GM18507 (cell line): ENCODE data around the gene HIP1R.

Experiments
- DNase-seq: peaks from one replicate; pipeline ENCODE4 v3.0.0; 2011; ENCODE audit warnings: low read depth; ENCODE audit not compliant: insufficient read length; ENCODE audit errors: extremely low spot score
- FAIRE-seq: peaks from 2 replicates; lab custom pipeline; 2011; peaks lifted over from hg19 to GRCh38; lab: Jason Lieb, UNC

HIP1R gene

DNA sequence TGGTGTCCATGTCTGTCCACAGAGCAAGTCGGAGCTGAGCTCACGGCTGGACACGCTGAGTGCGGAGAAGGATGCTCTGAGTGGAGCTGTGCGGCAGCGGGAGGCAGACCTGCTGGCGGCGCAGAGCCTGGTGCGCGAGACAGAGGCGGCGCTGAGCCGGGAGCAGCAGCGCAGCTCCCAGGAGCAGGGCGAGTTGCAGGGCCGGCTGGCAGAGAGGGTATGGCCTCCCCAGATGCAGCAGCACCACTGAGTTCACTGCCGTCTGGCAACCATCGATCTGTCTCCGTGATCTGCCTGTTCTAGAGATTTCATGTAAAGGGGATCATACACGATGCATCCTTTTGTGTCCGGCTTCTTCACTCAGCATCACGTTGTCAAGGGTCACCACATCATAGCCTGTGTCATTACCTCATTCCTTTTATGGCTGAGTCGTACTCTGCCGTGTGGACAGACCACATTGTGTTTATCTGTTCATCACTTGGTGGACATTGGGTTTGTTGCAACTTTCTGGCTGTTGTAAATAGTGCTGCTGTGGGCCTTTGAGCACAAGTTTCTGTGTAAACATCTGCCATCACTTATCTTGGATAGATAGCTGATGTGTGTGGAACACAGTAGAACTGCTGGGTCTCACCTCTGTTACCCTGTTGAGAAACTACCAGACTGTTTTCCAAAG, 21.9 kb downstream of the HIP1R start:
- FAIRE-seq (no peak), DNase-seq (no peak)

DNA sequence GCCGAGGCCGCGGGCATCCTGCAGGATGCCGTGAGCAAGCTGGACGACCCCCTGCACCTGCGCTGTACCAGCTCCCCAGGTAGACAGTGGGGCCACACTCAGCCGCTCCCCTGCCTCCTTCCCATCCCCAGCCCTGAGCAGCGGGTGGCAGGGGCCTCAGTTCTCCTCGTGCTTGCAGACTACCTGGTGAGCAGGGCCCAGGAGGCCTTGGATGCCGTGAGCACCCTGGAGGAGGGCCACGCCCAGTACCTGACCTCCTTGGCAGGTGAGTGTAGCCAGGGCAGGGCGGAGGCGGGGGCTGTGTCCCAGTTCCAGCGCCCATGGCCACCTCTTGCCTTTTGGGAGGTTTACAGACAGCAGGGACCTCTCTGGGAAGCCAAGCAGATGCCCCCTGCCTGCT, 22.9 kb downstream of the HIP1R start:
- no peak for DNase-seq
- FAIRE-seq: no peak

DNA sequence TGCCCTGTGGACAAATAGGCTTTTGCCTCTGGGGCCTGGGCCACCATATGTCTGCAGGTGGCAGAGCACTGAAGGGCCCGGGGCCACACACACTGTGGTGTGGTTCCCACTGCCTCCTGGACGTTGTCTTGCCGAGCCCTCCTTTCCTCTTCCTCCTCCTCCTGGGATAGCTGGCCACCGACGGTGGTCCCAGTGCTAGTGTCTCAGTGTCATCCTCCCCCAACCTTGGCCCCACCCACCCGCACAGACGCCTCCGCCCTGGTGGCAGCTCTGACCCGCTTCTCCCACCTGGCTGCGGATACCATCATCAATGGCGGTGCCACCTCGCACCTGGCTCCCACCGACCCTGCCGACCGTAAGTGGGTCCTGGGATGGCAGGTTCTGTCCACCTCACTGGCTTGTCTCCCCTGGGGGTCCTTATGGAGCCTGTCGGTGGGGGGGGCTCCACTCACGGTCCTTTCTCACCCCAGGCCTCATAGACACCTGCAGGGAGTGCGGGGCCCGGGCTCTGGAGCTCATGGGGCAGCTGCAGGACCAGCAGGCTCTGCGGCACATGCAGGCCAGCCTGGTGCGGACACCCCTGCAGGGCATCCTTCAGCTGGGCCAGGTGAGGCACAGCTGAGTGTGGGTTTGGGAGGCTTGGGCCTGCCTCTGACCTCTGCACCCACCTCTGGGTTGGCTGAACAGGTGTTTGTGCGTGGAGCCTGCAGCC, 23.5 kb downstream of the HIP1R start:
- no peak for FAIRE-seq
- no peak for DNase-seq

DNA sequence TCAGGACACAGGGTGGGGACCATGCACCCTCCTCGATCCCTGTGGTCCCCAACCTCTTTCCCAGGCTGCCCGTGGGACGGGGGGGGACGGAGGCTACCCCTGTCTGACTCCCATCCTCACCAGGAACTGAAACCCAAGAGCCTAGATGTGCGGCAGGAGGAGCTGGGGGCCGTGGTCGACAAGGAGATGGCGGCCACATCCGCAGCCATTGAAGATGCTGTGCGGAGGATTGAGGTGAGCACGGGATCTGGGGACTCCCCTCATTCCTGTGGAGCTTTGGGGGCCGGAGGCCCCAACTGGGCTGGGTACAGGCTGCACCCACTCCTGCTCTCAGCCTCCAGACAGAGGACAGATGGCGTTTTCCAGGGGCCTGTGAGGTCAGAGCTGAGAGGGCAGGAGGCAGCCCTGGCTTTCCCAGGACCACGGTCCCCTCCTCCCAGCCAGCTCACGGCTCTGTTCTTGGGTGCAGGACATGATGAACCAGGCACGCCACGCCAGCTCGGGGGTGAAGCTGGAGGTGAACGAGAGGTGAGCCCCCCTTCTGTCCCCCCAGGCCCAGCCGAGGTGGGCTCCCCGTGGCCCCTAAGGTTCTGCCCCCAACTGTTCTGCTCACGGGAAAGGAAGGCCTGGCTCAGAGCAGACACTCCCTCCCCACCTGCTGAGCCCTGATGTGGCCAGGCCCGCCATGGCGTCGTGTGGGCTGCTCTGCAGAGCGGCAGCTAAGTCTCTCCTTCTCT, 24.2 kb downstream of the HIP1R start:
- FAIRE-seq (no peak), DNase-seq (no peak)

DNA sequence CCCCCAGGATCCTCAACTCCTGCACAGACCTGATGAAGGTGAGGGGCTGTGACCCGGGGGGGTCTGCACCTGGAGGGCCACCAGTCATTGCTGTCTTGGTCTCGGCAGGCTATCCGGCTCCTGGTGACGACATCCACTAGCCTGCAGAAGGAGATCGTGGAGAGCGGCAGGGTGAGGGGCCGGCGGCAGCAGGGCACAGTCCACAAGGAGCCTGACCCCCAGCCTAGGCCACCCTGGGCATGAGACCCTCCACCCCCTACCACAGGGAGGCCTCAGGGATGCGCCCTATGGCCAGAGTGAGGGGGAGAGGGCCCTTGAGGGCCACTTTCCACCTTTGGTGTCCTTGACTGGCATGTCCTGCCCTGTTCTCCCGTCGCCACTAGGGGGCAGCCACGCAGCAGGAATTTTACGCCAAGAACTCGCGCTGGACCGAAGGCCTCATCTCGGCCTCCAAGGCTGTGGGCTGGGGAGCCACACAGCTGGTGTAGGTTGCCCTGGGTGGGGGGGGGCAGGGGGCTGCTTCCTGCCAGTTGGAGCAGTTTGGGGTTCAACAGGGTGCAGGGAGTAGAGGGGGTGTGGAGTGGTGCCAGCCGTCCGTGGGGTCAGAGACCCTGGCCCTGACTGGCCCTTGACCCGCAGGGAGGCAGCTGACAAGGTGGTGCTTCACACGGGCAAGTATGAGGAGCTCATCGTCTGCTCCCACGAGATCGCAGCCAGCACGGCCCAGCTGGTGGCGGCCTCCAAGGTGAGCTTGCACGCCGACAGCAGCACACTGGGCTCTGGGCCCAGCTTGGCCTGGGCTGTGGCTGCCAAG, 25.0 kb downstream of the HIP1R start:
- FAIRE-seq: peak; percentile 83
- peak; percentile 66 for DNase-seq

DNA sequence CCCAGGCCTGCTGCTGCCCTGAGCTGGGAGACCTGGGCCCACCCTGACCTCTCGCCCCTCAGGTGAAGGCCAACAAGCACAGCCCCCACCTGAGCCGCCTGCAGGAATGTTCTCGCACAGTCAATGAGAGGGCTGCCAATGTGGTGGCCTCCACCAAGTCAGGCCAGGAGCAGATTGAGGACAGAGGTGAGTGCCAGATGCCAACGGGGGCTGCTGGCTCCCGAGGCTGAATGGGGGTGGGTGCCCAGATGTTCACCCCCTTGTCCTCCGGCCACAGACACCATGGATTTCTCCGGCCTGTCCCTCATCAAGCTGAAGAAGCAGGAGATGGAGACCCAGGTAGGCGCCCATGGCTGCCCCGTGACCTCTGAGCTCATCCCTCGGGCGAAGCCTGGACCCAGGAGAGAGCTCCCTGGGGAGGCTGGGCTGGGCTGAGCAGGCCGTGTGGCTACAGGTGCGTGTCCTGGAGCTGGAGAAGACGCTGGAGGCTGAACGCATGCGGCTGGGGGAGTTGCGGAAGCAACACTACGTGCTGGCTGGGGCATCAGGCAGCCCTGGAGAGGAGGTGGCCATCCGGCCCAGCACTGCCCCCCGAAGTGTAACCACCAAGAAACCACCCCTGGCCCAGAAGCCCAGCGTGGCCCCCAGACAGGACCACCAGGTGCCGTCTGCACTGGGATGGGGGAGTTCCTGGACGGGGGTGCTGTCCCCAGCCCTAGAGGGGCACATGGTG, 25.8 kb downstream of the HIP1R start:
- no peak for FAIRE-seq
- DNase-seq: no peak

DNA sequence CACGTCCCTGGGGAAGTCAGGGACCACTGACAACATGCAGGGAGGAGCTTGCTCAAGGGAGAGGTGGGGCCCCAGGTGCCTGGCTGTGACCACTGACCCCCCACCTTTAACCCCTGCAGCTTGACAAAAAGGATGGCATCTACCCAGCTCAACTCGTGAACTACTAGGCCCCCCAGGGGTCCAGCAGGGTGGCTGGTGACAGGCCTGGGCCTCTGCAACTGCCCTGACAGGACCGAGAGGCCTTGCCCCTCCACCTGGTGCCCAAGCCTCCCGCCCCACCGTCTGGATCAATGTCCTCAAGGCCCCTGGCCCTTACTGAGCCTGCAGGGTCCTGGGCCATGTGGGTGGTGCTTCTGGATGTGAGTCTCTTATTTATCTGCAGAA, 26.3 kb downstream of the HIP1R start:
- FAIRE-seq: no peak

DNA sequence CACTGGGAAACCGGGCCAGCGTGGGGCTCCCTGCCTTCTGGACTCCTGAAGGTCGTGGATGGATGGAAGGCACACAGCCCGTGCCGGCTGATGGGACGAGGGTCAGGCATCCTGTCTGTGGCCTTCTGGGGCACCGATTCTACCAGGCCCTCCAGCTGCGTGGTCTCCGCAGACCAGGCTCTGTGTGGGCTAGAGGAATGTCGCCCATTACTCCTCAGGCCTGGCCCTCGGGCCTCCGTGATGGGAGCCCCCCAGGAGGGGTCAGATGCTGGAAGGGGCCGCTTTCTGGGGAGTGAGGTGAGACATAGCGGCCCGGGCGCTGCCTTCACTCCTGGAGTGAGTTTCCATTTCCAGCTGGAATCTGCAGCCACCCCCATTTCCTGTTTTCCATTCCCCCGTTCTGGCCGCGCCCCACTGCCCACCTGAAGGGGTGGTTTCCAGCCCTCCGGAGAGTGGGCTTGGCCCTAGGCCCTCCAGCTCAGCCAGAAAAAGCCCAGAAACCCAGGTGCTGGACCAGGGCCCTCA, 26.9 kb downstream of the HIP1R start:
- DNase-seq (no peak), FAIRE-seq (no peak)

More for the DNA sequence above, 26.3 kb downstream of the HIP1R start:
- DNase-seq: no peak

DNA sequence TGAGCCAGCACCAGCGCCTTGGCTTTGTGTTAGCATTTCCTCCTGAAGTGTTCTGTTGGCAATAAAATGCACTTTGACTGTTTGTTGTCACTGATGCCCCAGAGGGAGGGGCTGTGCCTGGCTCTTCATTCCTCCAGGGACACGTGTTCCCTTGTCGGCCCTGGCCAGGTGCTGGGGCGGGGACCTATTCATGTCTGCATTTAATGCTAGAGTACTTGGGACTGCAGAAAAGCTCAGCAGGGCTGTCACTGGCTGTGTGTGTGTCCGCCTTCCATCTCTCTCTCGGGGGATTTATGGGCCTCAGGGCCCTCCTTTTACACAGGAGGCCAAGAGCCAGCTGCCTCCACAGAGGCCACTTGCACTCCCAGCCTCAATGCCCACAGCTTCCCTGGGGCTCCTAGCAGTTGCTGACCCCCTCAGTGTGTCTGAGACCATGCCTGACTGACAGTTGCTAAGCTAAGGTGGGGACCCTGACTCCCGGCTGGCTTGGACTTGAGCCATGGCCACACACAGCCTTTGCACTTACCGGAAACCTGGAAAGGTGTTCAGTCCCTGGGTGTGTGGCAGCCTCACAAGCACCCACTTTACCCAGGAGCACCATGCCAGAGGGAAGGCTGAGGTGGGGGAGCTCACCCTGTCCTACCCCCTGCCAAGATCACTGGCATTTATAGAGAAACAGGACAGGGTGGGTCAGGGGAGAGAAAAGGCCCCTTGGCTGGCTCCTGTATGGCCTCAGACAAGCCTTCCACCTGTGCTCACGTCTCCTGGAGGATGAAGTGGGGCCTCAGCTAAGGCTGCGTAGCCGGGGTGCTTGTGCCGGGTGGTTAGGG, 27.8 kb downstream of the HIP1R start:
- no peak for DNase-seq
- no peak for FAIRE-seq

DNA sequence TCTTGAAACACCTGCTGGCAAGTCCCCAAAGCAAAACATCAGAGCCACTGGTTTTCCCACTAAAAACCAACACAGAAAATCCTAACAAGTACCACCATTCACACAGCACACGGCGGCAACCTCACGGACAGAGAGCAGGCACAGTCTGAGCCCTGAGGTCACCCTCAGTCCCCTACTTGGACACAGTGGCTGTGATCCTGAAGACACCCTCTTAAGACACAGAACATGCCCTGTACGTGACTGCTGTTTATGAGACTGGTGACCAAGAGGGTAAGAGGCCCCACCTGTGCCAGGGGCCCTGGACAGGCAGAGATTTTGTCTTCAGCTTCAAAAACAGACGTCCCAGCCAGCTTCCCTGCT, 29.6 kb downstream of the HIP1R start:
- FAIRE-seq (no peak), DNase-seq (no peak)

DNA sequence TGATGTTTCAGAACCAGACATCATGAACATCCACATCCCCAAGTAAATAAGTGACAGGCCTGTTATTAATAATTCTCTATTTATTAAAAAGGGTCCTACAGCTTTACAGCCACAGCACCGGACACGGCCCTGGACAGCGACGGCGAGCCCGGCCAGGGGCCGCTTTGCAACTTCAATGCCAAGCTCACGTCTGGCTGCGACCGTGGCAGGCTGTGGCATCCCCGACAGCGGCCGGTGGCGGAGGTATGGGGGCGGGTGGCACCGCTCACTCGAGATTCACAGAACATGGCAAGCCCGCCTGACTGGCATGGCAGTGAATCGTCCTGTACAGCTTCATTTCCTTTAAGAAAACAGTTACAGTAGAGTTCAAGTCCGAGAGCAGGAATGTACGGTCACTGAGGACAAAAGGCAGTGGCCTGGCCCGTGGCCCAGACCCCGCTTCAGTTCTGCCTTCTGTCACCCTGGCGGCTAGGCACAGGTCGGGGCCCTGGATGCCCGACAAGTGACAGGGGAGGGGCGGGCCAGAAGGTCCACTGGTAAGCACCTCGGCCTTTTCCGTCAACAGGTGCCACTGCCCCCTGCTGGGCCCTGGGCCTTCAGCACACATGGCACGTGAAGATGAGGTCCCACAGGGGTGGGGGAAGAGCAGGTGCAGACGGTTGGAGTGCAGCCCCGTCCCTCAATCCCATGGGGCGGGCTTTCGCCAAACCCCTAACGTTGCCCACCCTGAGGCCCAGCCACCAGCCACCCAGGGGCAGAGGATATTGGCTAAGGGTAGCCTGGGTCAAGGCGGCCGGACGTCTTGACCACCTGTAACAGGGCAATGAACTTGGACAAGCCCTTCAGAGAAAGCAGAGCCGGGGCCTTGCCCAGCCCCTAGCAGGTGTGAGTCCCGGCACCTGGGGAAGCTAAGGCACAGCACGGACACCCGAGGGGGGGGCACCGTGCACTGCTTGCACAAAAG, 30.3 kb downstream of the HIP1R start:
- FAIRE-seq (no peak), DNase-seq (no peak)

DNA sequence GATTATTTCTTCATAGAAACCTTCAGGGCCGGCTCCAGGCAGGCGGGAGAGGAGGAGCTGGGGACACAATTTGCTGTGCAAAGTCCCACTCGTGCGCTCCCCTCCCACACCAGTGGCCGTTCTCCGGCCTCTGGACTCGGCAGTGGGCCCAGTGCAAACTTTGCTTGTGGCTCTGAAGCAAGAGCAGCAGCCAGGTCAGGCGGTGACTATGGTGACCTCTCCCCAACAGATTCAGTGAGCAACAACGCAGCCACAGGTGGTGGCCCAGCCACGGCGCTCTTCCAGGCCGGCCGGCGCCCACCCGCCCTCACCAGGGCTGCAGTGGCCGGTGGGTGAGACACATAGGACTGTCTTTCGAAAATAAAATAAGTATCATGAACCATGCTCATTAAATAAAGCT, 31.1 kb downstream of the HIP1R start:
- DNase-seq (no peak), FAIRE-seq (no peak)

DNA sequence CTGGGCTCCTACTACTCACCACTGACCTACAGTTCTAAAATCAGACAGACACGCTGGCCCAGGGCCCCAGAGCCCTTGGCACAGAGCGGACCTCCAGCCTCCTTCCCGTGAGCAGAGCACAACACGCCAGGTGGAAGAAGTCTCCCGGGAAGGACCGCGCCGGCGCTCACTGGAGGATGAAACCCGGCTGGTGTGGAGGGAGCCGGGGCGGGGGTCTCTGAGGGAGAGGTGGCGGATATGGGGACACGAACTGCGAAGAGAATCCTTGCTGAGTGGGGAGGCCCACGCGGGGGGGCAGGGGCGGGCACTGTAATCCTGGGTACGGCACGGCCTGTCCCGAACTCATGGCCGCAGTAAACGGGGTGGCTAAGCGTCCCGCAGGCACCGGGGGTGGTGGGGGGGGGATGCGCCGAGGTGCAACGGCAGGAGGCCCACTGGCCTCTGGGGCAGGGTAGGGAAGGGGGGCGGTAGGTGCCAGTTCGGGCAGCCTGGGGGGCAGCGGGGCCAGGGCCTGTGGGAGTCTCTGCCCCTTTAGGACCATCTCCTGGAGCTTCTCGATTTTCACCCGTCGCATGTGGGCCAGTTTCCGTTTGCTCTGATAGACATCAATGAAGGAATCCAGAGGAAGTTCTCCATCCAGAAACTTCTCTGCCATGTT, 31.8 kb downstream of the HIP1R start:
- FAIRE-seq (no peak), DNase-seq (no peak)

DNA sequence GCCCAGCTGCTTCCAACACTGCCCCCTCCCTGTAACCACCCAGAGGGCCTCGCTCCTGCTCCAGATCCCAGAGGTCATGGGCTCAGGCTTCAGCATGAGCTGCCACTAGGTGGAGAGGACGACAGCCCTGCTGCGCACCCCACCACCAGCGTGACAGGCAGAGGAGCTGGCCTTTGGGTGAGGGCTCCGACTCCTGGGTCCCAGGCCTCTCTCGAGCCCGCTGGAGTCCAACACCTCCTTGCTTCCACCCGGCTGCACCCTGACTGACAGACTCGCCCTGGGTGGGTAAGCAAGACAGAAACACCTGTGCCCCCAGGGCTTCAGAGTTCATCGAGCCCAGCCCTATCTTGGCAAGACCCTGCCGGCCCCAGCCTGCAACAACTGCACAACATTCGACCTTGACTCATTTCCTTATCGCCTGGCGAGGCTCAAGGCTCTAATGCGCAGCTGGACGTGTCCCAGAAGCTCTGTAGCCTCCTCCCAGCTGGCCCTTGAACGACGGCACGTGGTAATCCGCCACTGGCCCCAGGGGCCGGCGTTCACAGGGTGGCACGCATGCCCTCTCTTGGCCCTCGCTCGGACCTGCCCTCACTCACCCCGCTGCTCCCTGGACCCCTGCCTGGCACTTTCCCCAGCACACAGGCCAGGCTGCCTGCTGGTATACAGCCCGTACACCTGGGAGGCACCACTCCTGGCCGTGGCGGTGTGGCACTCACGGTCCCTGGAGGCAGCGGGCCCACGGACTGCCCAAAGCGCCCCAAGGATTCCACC, 32.6 kb downstream of the HIP1R start:
- no peak for FAIRE-seq
- DNase-seq: no peak

DNA sequence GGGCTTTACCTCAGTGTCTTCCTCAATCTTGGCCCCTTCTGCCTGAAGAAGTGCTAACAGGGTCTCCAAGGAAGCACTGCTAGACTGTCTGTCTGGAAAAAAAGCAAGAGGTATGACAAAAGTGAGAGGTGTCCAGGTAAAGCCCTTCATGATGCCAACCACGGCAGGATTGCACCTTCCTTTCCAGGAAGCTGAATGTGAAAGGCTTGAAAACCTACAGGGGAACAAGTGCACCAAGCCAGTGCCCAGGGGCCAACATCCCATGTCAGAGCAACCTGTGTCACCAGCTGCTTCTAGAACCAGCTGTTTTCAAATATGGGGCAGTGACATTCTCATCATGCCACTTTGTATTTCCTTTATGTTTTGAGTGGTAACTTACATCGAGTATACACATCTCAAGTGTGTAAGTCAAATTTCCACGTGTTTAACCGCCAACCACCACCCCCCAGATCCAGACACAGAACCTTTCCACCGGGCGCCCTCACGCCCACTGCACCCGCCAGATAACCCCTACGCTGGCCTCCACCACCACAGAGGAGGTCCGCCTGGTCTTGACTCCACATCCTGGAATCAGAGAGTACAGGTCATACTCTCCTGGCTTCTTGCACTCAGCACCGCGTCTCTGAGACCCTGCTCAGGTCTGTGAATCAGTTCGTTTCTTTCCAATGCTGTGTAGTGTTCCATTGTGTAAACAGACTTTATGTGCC, 33.4 kb downstream of the HIP1R start:
- FAIRE-seq: no peak

More for the DNA sequence above, 33.4 kb downstream of the HIP1R start:
- DNase-seq: no peak
